ENCODE results near the gene ABHD3.

GRCh38 chr18:21602299-21602587 lies 102.3 kb downstream of the ABHD3 start:
- TF ChIP-seq, protein P1, sequence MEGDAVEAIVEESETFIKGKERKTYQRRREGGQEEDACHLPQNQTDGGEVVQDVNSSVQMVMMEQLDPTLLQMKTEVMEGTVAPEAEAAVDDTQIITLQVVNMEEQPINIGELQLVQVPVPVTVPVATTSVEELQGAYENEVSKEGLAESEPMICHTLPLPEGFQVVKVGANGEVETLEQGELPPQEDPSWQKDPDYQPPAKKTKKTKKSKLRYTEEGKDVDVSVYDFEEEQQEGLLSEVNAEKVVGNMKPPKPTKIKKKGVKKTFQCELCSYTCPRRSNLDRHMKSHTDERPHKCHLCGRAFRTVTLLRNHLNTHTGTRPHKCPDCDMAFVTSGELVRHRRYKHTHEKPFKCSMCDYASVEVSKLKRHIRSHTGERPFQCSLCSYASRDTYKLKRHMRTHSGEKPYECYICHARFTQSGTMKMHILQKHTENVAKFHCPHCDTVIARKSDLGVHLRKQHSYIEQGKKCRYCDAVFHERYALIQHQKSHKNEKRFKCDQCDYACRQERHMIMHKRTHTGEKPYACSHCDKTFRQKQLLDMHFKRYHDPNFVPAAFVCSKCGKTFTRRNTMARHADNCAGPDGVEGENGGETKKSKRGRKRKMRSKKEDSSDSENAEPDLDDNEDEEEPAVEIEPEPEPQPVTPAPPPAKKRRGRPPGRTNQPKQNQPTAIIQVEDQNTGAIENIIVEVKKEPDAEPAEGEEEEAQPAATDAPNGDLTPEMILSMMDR (IDR thresholded peaks at IDR 0.05) = no peak
- no peak for TF ChIP-seq TCF7L2 (IDR thresholded peaks at IDR 0.05; ENCODE audit: low read depth, low read length)
- no peak for TF ChIP-seq POLR2AphosphoS5 (IDR thresholded peaks at IDR 0.05; ENCODE audit: low read depth, low read length)
- no peak for TF ChIP-seq SIN3A (IDR thresholded peaks at IDR 0.05; ENCODE audit: borderline replicate concordance, insufficient read depth, low read depth, low read length)

Measured in Panc1 (cell line).